GM21529 (cell line): Measurements from ENCODE around the gene CCDC188.

Source experiments
- ATAC-seq: cut with Tn5 transposase; IDR thresholded peaks from one replicate; pipeline ENCODE4 v1.9.1; 2021; ENCODE audit not compliant: unreplicated experiment

CCDC188 gene

GRCh38 chr22:20123366-20124082 lies 27.3 kb downstream of the CCDC188 start:
- no peak for ATAC-seq

- ATAC-seq, result no peak
Measured at GRCh38 chr22:20121856-20122415, 28.9 kb downstream of the CCDC188 start.

- ATAC-seq, result no peak
Measured at GRCh38 chr22:20118300-20119020, 32.4 kb downstream of the CCDC188 start.

- peak; percentile 26 for ATAC-seq
Measured at GRCh38 chr22:20117633-20118299, 33.1 kb downstream of the CCDC188 start.

GRCh38 chr22:20116951-20117632 lies 33.8 kb downstream of the CCDC188 start, which contains the start of gene TRMT2A:
TRMT2A (minus strand) TSS chr22:20117226; CDS start chr22:20116906, 320 bp downstream.
- ATAC-seq, result peak; percentile 63

GRCh38 chr22:20116376-20116950 lies 34.4 kb downstream of the CCDC188 start:
- ATAC-seq, result no peak

GRCh38 chr22:20115691-20116375 lies 35.0 kb downstream of the CCDC188 start, which contains the start of gene RANBP1:
RANBP1 (plus strand) TSS chr22:20116104; CDS start chr22:20116185, 81 bp downstream.
- no peak for ATAC-seq

- no peak for ATAC-seq
Measured at GRCh38 chr22:20114506-20115475, 36.1 kb downstream of the CCDC188 start.

DNA sequence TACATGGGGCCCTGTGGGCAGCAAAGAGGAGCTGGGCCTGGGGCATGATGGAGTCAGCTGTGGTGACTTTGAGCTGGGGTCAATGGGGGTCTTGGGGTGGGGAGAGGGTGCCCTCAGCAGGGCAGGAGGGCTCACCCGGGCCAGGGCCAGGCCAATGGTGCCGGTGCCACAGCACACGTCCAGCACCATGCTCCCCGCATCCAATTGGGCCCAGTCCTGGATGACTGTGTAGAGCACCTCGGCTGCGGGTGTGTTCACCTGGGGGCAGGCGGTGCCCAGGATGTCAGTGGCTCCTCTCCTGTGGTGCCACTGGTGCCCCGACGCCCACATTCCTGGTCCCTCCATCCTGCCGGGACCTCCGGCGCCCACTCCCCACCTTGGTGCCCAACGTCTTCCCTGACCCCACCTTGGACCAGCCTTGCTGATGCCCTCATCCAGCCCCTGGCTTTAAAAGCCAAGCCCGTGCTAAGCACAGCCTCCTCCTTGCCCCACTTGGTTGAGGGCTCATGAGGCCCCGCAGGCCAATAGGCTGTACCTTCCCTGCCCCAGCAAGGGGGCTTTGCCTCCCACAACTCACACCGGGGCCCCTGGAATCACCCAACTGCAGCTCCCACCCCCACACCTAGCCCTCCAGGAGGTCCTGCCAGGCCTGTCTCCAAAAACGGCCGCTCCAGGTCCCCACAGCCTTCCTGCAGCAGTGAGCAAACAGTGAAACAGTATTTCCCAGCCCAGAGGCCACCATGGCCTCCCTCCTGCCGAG lies 37.1 kb downstream of the CCDC188 start:
- ATAC-seq, result no peak

- ATAC-seq, result no peak
Measured at GRCh38 chr22:20112623-20113511, 38.0 kb downstream of the CCDC188 start.

DNA sequence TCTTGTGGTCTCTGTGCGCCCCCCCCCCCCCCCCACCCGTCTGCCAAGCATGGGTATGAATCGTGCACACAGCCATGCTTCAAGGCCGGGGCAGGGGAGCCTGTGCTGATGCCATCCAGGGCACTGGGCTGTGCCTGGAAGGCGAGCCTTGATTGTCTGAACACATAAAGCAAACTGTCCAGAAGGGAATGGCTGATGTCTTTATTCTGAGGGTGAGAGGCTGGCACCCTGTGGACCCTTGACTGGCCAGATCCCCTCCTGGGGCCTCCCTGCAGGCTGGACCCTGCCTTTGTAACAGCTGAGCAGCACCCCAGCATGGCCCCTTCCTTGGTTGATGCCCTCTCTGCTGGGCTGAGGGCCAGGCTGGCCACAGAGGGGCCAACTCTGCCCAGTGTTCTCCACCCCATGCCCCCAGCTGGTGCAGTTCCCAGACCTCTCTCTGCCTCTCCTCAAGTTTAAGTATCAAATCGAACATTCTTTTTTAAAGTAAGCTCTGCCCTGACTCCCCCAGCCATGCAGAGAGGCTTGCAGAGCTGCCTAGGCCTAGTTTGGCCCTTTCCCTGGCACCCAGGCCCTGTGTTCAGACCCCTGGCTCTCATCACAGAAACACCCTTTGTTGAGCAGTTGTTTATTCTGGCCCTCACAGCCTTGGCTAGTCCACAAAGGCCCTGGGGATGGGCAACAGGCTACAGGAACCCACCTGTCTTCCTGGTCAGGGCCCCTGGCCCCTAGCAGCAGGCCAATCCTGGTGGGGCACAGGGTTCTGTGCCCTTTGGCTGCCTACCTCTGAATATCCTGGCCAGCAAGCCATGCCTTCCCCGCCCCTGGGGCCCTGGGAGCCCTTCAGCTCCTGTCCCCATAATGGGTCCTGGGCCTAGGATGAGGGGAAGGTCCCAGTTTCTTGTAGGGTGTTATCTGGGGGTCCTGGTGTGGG lies 38.9 kb downstream of the CCDC188 start:
- no peak for ATAC-seq

DNA sequence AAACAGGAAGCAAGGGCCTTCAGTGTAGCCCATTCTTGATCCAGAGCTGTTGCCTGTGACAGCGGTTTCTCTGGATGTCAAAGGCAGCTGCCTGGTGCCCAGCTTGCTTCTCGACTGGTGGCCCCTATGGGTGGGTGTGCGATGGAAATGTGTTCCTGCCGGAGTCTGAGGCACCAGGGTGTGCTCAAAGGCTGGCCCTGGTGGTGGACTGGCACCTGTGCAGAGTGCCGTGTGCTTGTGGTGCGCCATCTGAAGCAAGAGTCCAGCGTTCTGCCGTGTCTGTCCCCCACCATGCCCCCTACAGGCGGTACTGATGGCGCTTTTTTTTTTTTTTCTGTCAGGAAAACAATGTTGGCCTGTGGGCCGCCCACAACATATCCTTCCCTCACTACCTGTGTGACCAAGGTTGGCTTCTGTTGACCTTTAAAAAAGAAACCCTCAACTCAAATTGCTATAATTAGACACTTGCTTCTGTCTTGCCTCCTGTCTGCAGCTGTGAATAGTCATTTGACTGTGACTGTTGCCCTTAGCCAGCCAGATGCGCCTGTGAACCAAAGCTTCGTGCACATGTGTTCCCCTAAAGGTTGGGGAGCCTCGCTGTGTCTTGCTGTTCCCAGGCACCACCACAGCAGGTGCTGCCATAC lies 39.7 kb downstream of the CCDC188 start:
- no peak for ATAC-seq

DNA sequence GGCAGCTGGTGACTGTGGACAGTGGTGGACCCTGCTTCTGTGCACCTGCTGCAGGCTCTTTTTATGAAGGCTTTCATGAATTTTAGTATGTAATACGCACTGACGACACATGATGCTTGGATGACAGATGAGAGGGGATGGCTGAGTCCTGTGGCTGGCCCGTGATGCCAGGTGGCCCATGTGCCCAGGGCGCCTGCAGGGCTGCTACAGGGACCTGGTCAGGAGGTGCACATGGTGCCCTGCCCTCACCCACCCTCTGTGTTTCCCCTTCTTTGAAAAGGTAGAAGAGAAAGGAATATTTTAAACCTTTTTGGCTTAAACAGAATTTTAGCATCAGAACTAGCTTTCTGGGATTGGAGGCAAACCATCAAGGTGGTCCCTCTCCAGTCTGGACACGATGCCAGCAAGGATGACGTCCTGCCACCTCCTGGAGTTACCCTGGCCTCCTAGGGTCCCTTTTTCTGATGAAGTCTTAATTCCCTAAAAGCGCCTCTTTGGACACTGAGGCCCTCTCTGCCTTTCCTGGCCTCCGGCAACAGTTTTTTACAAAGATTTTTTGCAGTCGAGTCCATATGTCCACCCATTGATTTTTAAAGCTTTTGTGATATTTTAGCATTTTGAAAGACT lies 40.4 kb downstream of the CCDC188 start:
- ATAC-seq, result no peak

- ATAC-seq, result no peak
Measured at GRCh38 chr22:20109411-20110358, 41.2 kb downstream of the CCDC188 start.
